DOHH2 (cell line): ENCODE results near the gene FBXW5.

Experiments
- CTCF ChIP-seq: fragments of 200-600 bp; sonication (generic); IDR thresholded peaks from one replicate; pipeline ENCODE4 v1.5.1; 2014; ENCODE audit warnings: antibody characterized with exemption, mild to moderate bottlenecking, low read depth, low read length; ENCODE audit not compliant: poor library complexity, severe bottlenecking
- EZH2phosphoT487 ChIP-seq: fragments of 200-600 bp; sonication (generic); IDR thresholded peaks from 2 replicates; pipeline ENCODE4 v1.6.1; 2017; ENCODE audit warnings: borderline replicate concordance, mild to moderate bottlenecking, antibody characterized with exemption, low read length, moderate library complexity, mixed read lengths

GRCh38 chr9:136902259-136902821 lies 42.2 kb downstream of the FBXW5 start:
- TF ChIP-seq CTCF (no peak), EZH2phosphoT487 (no peak)
